ENCODE data around the gene ODAD3.

GRCh38 chr19:11446652-11447301, 11.9 kb upstream of the ODAD3 start:
- no peak for TF ChIP-seq CTCF (IDR thresholded peaks at IDR 0.05)
- no peak for TF ChIP-seq POLR2A (IDR thresholded peaks at IDR 0.05)

Data from lower leg skin (tissue), 3 donors.